Neural cell (in vitro differentiated cells): ENCODE measurements around the gene KYAT1. TPM values are rescaled to one million over a fixed set of nuclear protein-coding genes. Genes with fewer than 3 reads are reported as not detected.

Experiments
- H2AFZ ChIP-seq: fragments of 200-600, 300-800 bp; sonication (generic), shearing (Covaris generic); 2 replicates; pipeline ENCODE4 v1.6.0; 2014; ENCODE audit warnings: low read depth, mild to moderate bottlenecking, antibody characterized with exemption, low read length, moderate library complexity
- H3F3A ChIP-seq: fragments of 200-600 bp; shearing (Covaris generic); 2 replicates; pipeline ENCODE4 v1.6.1; 2016; ENCODE audit warnings: mild to moderate bottlenecking, moderate library complexity, mixed read lengths, antibody characterized with exemption, low read length; ENCODE audit not compliant: insufficient read depth, poor library complexity, severe bottlenecking
- H3K27ac ChIP-seq: fragments of 200-600, 300-800 bp; sonication (generic), shearing (Covaris generic); 2 replicates; pipeline ENCODE4 v1.5.1; 2014; ENCODE audit warnings: mild to moderate bottlenecking, low read length, moderate library complexity
- H3K27me3 ChIP-seq: fragments of 300-800, 200-600 bp; sonication (generic), shearing (Covaris generic); 2 replicates; pipeline ENCODE4 v1.6.0; 2014; ENCODE audit warnings: mild to moderate bottlenecking, low read depth, low read length, moderate library complexity; ENCODE audit not compliant: insufficient read depth
- H3K36me3 ChIP-seq: fragments of 300-800, 200-600 bp; sonication (generic), shearing (Covaris generic); 2 replicates; pipeline ENCODE4 v1.5.1; 2014; ENCODE audit warnings: mild to moderate bottlenecking, antibody characterized with exemption, low read length, moderate library complexity; ENCODE audit not compliant: insufficient read depth
- H3K4me2 ChIP-seq: fragments of 300-800, 200-600 bp; sonication (generic), shearing (Covaris generic); 2 replicates; pipeline ENCODE4 v1.6.0; 2014; ENCODE audit warnings: mild to moderate bottlenecking, low read length
- H3K4me3 ChIP-seq: fragments of 300-800, 200-600 bp; sonication (generic), shearing (Covaris generic); 2 replicates; pipeline ENCODE4 v1.5.1; 2014; ENCODE audit warnings: mild to moderate bottlenecking, low read length, moderate library complexity
- H3K79me2 ChIP-seq: fragments of 200-600 bp; shearing (Covaris generic); replicated peaks from 2 replicates; pipeline ENCODE4 v1.6.0; 2014; ENCODE audit warnings: mild to moderate bottlenecking, low read length, moderate library complexity; ENCODE audit not compliant: insufficient read depth
- H3K9ac ChIP-seq: fragments of 300-800, 200-600 bp; sonication (generic), shearing (Covaris generic); 2 replicates; pipeline ENCODE4 v1.6.1; 2016; ENCODE audit warnings: mild to moderate bottlenecking, low read length, mixed read lengths
- H3K9me2 ChIP-seq: fragments of 200-600 bp; shearing (Covaris generic); 2 replicates; pipeline ENCODE4 v1.6.1; 2016; ENCODE audit warnings: mild to moderate bottlenecking, low read length, mixed read lengths; ENCODE audit not compliant: insufficient read depth
- H3K9me3 ChIP-seq: fragments of 200-600, 300-800 bp; sonication (generic), shearing (Covaris generic); 2 replicates; pipeline ENCODE4 v1.6.1; 2016; ENCODE audit warnings: mild to moderate bottlenecking, mixed run types, low read length, moderate library complexity, mixed read lengths
- H4K20me1 ChIP-seq: fragments of 200-600 bp; shearing (Covaris generic); 2 replicates; pipeline ENCODE4 v1.6.1; 2016; ENCODE audit warnings: mild to moderate bottlenecking, mixed run types; ENCODE audit not compliant: insufficient read depth
- CTCF ChIP-seq: fragments of 450-650 bp; IDR thresholded peaks from 2 replicates; pipeline ENCODE4 v1.5.1; 2014; ENCODE audit warnings: antibody characterized with exemption, mild to moderate bottlenecking, moderate library complexity; ENCODE audit not compliant: poor library complexity, severe bottlenecking
- EP300 ChIP-seq: fragments of 450-650 bp; conservative IDR thresholded peaks from 2 replicates; pipeline ENCODE4 v1.6.1; 2014; ENCODE audit warnings: antibody characterized with exemption, mild to moderate bottlenecking, moderate library complexity; ENCODE audit not compliant: poor library complexity, severe bottlenecking
- EZH2 ChIP-seq: fragments of 200-600, 300-800 bp; shearing (Covaris generic), sonication (generic); IDR thresholded peaks from 2 replicates; pipeline ENCODE4 v1.6.1; 2014; ENCODE audit warnings: antibody characterized with exemption, low read length, borderline replicate concordance, mild to moderate bottlenecking; ENCODE audit not compliant: insufficient read depth, poor library complexity, severe bottlenecking
- MXI1 ChIP-seq: fragments of 450-650 bp; conservative IDR thresholded peaks from 2 replicates; pipeline ENCODE4 v1.6.1; 2014; ENCODE audit warnings: antibody characterized with exemption, mild to moderate bottlenecking; ENCODE audit not compliant: poor library complexity, severe bottlenecking
- POLR2AphosphoS5 ChIP-seq: IDR thresholded peaks from 2 replicates; pipeline ENCODE4 v1.6.1; 2012
- RAD21 ChIP-seq: fragments of 450-650 bp; conservative IDR thresholded peaks from 2 replicates; pipeline ENCODE4 v1.6.1; 2014; ENCODE audit warnings: antibody characterized with exemption, mild to moderate bottlenecking, moderate library complexity
- REST ChIP-seq: IDR thresholded peaks from 2 replicates; pipeline ENCODE4 v1.6.1; 2012; ENCODE audit warnings: borderline replicate concordance
- SMC3 ChIP-seq: fragments of 450-650 bp; conservative IDR thresholded peaks from 2 replicates; pipeline ENCODE4 v1.6.1; 2014; ENCODE audit warnings: antibody characterized with exemption, mild to moderate bottlenecking, moderate library complexity; ENCODE audit not compliant: poor library complexity
- TAF1 ChIP-seq: IDR thresholded peaks from 2 replicates; pipeline ENCODE4 v1.6.1; 2012; ENCODE audit warnings: low read depth
- polyA plus RNA-seq: library from polyadenylated mRNA; depleted of rRNA; stranded (reverse); fragments of >200 nt; gene quantifications from 2 replicates; pipeline ENCODE4 v1.2.3, GENCODE V29; 2014

KYAT1 gene
- polyA plus RNA-seq, 1 donor from 2014 or later: 22.6 TPM

GRCh38 chr9:128913048-128913900 is 31.5 kb upstream of the KYAT1 start:
- Histone ChIP-seq H3F3A (no peaks in the 10 kb centered on the region), H3K4me3 (no peak overlapping the region), H3K9me3 (no peaks in the 10 kb centered on the region), H3K79me2 (peaks cover 4% of the 10 kb centered on the region), H3K9ac (no peak overlapping the region), H3K36me3 (peaks cover 6% of the 10 kb centered on the region), H3K9me2 (no peaks in the 10 kb centered on the region), H3K4me2 (no peak overlapping the region), H4K20me1 (no peaks in the 10 kb centered on the region), H3K27ac (no peak overlapping the region), H3K27me3 (no peaks in the 10 kb centered on the region), H2AFZ (no peak overlapping the region)
- TF ChIP-seq RAD21: no peak
- no peak for TF ChIP-seq EP300
- no peak for TF ChIP-seq TAF1
- TF ChIP-seq MXI1: no peak

- no peak for TF ChIP-seq CTCF
- TF ChIP-seq RAD21: no peak
- no peak for TF ChIP-seq POLR2AphosphoS5
- Histone ChIP-seq H3K27ac (no peak overlapping the region), H2AFZ (no peak overlapping the region), H3K36me3 (peaks cover 6% of the 10 kb centered on the region), H3F3A (no peaks in the 10 kb centered on the region), H3K9me2 (no peaks in the 10 kb centered on the region), H3K9me3 (no peaks in the 10 kb centered on the region), H3K27me3 (no peaks in the 10 kb centered on the region), H4K20me1 (no peaks in the 10 kb centered on the region), H3K4me3 (no peak overlapping the region), H3K9ac (no peak overlapping the region), H3K4me2 (no peak overlapping the region), H3K79me2 (peaks cover 4% of the 10 kb centered on the region)
Measured at GRCh38 chr9:128912270-128912853, 30.6 kb upstream of the KYAT1 start.

GRCh38 chr9:128911529-128912035 is 29.8 kb upstream of the KYAT1 start:
- Histone ChIP-seq H3K27me3 (no peaks in the 10 kb centered on the region), H3K9ac (no peak overlapping the region), H3K4me3 (no peak overlapping the region), H3K27ac (no peak overlapping the region), H3K9me3 (no peaks in the 10 kb centered on the region), H2AFZ (no peak overlapping the region), H3K4me2 (no peak overlapping the region), H3F3A (no peaks in the 10 kb centered on the region), H3K79me2 (peaks cover 4% of the 10 kb centered on the region), H3K36me3 (peaks cover 6% of the 10 kb centered on the region), H4K20me1 (no peaks in the 10 kb centered on the region), H3K9me2 (no peaks in the 10 kb centered on the region)
- no peak for TF ChIP-seq POLR2AphosphoS5
- no peak for TF ChIP-seq RAD21
- TF ChIP-seq MXI1: no peak
- no peak for TF ChIP-seq CTCF
- TF ChIP-seq REST: no peak
- no peak for TF ChIP-seq SMC3
- TF ChIP-seq TAF1: no peak
- TF ChIP-seq EZH2: no peak
